Measurements from ENCODE around the gene ALDH1A3.

The ALDH1A3 gene

DNA sequence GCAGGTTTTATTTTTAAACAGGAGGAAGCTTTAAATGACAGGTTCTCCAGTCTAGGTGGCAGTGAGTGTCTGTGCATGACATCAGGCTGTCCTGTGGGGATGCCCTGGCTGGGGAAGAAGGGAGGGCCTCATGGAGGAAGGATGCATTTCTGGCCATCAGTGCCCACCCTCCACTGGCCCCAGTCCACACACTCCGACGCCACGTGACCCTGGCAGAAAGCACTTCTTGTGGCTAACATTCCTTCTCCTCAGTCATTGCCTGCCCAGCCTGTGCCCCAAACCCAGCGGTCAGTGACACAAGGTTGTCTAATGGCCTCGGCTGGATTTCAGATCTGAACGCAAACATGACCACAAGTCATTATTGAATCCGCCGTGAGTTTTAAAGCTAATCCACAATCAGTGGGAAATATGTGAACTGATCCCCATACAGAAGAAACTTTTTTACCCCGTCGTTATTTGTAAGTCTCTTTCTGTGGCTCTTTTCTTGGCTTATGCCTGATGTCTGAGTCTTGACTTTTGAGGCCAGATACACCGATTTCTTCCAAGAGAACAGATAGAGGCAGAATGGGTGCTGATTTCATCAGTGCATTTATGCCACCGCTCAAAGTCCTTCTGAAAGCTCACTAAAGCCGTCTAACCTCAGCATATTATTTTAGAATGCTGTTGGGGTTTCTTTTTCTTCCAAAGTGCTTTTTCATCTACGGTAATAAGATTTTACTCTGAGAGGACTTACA lies 22.2 kb downstream of the ALDH1A3 start:
- DNase-seq (ENCODE audit: low read depth in 2 of 2), result no peak

- DNase-seq (ENCODE audit: low read depth in 2 of 2), result no peak
Measured at GRCh38 chr15:100902436-100903167, 23.0 kb downstream of the ALDH1A3 start.

DNA sequence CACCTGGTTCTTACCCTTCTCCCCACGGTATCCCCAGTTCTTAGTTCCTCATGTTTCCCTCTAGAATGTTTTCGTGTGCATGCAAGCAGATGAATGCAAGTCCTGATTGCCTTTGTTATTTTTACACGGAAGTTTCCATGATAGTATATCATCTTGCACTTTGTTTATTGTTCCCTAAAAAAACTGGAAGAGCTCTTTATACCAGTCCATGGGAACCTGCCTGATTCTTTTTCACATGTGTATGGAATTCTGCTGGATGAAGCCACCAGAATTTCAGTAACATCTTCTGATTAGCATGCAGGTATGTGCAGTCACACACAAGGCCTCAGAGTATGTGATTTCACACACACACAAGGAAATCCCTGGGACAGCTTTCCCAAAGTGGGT lies 23.5 kb downstream of the ALDH1A3 start:
- no peak for DNase-seq (ENCODE audit: low read depth in 2 of 2)

DNA sequence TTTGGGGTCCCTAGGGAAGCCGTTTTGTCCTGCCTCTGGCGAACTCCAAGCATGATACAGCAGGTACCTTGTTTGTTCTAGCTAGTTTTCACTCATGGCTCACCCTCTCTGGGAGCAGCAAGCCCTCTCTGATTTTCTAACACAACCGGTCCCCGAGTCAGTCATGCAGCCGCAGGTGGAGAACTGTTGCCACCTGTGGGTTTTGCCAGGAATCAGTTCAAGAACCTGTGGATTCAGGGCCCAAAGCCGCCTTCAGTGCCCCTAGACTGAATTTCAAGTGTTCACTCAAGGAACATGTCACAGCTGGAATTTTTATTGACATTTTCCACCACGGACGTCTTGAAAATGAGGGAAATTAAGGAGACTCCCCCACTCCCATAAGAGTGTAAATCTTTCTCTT lies 26.2 kb downstream of the ALDH1A3 start:
- DNase-seq (ENCODE audit: low read depth in 2 of 2), result no peak

DNA sequence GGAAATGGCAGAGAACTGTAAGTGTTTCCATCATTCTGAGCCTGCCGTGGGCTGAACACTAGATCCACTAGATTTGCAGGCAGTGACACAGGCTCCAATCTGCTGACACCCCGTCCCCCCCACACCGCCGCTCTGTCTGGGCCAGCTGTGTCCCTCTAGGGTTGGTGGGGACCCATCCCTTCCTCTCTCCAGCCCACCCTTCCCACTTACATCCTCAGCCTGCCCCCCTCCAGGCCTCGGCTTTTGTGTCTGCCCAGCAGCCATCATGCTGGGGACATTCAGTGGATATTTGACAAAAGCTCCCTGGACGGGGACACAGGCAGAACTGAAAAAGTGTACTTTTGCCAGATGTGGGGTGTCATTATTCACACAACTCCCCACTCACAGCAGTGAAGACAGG lies 28.8 kb downstream of the ALDH1A3 start:
- no peak for DNase-seq (ENCODE audit: low read depth in 2 of 2)

DNA sequence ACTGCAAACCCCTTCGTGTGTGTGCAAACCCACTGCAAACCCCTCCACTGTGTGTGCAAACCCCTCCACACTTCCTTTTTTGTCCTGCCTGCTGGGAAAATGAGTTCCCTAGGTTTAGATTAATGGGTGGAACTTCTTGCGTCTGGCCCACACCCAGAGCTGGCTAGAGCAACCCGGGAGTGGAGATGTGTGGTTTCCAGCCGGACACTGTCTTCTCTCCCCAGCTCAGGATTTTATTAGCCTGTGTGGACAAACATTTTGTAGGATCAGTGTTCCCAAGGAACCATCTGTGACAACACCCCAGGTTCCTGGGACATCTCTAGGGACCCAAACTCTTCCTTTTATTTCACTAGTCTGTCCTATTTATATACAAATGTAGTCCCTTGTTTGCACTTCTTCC lies 29.9 kb downstream of the ALDH1A3 start:
- DNase-seq (ENCODE audit: low read depth in 2 of 2), result no peak

DNA sequence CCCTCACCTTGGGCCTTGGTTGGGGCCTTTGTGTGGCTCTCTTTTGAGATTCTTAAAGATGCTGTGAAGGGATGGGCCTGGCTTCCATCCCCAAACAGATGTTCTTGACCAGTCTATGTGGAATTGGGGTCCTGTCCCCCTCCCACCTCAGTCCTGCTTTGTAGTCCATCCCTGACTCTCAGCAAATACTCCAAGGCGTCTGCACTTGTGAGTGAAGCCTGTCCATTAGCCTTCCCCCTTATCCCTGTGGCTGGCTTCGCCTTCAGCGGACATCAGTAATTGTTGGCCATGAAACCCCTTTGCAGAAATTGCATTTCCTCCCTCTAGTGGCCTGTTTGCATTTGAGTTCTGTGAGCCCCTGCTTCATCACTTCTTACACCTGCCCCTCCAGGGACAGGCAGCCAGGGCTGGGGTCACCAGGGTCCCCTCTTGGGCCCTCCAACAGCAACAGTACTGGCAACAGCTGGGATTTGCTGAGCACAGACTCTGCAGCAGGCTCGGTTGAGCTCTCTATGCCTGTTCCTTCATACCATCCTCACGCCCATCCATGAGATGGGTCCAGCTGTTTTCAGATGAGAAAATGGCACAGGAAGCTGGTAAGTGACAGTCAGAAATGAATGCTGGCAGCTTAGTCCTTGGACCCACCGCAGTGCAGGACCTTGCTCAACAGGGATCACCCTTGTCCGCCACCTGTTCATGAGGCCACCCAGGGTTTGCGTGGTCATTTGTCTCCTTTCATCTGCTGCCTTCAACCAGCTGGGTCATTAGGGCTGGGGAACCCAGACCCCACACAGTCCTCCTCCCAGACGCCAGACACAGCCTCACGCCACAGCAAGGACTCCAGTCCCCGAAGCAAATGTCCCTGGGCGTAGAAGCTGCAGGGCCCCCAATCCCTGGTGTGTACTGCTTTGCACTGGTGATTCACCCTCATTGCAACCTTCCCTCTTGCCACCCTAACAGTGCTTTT lies 30.6 kb downstream of the ALDH1A3 start:
- DNase-seq (ENCODE audit: low read depth in 2 of 2), result no peak

DNA sequence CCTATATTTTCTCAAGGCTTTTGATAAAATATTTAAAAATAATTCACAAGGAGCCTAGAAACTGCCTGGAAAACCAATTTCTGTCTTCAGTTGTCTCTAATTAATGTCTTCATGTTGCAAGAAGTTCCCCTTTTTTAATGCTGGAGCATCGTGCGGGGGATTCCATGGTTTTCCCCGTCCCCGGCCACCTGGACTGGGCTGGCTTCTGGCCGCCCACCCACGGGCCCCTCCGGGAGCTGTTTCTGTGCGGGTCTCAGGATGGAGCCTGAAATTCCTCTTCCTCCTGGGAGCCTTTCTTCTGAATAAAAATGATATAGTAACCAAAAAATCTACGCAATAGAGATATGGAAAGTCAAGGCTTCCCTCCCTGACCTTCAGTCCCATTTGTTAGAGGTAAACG lies 31.5 kb downstream of the ALDH1A3 start:
- no peak for DNase-seq (ENCODE audit: low read depth in 2 of 2)

GRCh38 chr15:100913961-100914360 lies 34.3 kb downstream of the ALDH1A3 start:
- DNase-seq (ENCODE audit: low read depth in 2 of 2), result no peak

GRCh38 chr15:100914876-100915275 lies 35.2 kb downstream of the ALDH1A3 start:
- DNase-seq (ENCODE audit: low read depth in 2 of 2), result no peak

DNA sequence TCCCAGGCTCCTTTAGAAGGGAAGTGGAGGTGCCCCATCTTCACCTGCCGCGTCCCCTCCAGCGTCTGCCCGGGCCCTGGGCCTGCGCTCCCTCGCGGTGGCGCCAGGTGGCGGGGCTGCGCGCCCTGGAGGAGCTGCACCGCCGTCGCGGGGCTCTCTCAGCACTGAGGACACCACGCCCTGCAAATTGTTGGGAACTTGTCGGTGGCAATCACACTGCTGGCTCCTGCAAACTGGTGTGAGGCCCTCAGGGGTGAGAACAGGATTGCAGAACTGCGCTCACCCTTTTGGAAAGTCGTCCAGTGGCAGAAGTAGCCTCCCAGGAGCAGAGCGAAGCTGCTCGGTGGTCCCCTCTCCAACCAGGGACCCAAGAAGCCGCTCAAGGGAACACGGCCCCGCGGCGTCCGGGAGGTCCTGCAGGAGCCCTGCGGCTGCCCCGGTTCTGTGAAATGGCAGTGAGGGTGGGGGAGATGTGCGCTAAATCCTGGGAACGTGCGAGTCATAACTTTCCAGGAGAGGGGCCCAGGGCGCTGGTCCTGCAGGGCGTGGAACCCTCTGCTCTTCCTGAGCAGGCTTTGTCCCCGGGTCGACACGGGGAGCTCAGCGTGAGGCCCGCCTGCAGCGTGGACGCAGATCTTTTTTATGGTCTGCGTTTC lies 38.5 kb downstream of the ALDH1A3 start:
- peak; percentile 43 to 68 for DNase-seq (ENCODE audit: low read depth in 2 of 2)

GRCh38 chr15:100918690-100919480 lies 39.3 kb downstream of the ALDH1A3 start, which contains the start of gene LRRK1:
TSS of gene LRRK1 (plus strand) at chr15:100919357. CDS start at chr15:100924633, 5,276 bp downstream.
- peak in 1 of 2 donors; percentile 23 for DNase-seq (ENCODE audit: low read depth in 2 of 2)

GRCh38 chr15:100919481-100920405 lies 40.1 kb downstream of the ALDH1A3 start:
- peak in 1 of 2 donors; percentile 19 for DNase-seq (ENCODE audit: low read depth in 2 of 2)

GRCh38 chr15:100920516-100921135 lies 41.0 kb downstream of the ALDH1A3 start:
- DNase-seq (ENCODE audit: low read depth in 2 of 2), result no peak

GRCh38 chr15:100922192-100923040 lies 42.8 kb downstream of the ALDH1A3 start:
- DNase-seq (ENCODE audit: low read depth in 2 of 2), result no peak

DNA sequence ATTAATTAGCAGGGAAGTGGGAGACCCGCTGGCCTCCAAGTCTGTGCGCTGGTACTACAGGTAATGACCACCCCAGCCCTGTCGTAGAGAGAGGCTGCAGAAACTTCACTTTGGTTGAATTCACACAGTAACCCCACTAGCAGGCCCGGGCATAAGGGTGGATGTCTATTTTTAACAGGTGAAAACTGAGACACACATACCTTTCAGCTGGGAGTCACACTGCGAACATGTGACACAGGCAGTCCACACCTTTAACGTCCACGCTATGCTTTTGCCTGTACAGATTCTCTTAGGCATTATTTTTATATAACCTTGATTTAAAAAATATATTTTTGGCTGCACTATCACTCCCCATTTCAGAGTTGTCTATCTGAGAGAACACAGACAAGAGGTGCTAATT lies 43.4 kb downstream of the ALDH1A3 start:
- no peak for DNase-seq (ENCODE audit: low read depth in 2 of 2)

GRCh38 chr15:100923902-100924301 lies 44.3 kb downstream of the ALDH1A3 start:
- DNase-seq (ENCODE audit: low read depth in 2 of 2), result no peak

DNA sequence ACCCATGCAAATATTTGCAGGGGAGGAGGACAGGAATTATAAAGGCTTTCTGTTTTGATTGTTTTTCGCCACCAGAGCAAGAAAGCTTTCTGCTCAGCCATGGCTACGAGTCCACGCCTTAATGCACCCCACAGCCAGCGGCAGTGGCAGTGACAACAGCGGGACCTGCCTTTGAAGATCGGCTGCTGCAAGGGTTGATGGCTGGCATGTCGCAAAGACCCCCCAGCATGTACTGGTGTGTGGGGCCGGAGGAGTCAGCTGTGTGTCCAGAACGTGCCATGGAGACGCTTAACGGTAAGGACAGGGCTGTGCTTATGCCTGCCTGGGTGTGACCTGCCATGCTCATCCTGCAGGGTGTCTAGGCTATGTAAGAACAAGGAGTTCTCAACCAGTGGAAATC lies 44.8 kb downstream of the ALDH1A3 start:
- DNase-seq (ENCODE audit: low read depth in 2 of 2), result no peak
